Measurements from ENCODE around the gene ARHGAP18.

GRCh38 chr6:129732034-129732433, 22.1 kb upstream of the ARHGAP18 start:
- no peak for TF ChIP-seq POLR2A (IDR thresholded peaks at IDR 0.05)
- TF ChIP-seq, protein P1, sequence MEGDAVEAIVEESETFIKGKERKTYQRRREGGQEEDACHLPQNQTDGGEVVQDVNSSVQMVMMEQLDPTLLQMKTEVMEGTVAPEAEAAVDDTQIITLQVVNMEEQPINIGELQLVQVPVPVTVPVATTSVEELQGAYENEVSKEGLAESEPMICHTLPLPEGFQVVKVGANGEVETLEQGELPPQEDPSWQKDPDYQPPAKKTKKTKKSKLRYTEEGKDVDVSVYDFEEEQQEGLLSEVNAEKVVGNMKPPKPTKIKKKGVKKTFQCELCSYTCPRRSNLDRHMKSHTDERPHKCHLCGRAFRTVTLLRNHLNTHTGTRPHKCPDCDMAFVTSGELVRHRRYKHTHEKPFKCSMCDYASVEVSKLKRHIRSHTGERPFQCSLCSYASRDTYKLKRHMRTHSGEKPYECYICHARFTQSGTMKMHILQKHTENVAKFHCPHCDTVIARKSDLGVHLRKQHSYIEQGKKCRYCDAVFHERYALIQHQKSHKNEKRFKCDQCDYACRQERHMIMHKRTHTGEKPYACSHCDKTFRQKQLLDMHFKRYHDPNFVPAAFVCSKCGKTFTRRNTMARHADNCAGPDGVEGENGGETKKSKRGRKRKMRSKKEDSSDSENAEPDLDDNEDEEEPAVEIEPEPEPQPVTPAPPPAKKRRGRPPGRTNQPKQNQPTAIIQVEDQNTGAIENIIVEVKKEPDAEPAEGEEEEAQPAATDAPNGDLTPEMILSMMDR (IDR thresholded peaks at IDR 0.05), result no peak
